PC-3 (cell line): ENCODE measurements around the gene TSNAXIP1.

Experiments
- CTCF ChIP-seq: fragments of 300-600 bp; sonication (generic); conservative IDR thresholded peaks from 2 replicates; pipeline ENCODE4 v1.5.1; 2017; ENCODE audit warnings: antibody characterized with exemption, low read depth, mild to moderate bottlenecking, low read length
- EZH2phosphoT487 ChIP-seq: fragments of 300-600 bp; sonication (generic); IDR thresholded peaks from 2 replicates; pipeline ENCODE4 v1.6.1; 2018; ENCODE audit warnings: mild to moderate bottlenecking, antibody characterized with exemption, low read length, borderline replicate concordance

GRCh38 chr16:67807148-67807682 is 526 bp downstream of the TSNAXIP1 start:
- TF ChIP-seq CTCF (no peak), EZH2phosphoT487 (no peak)
